Stimulated activated CD8-positive, alpha-beta memory T cell treated with anti-CD3 and anti-CD28 coated beads, Interleukin-7, amount 100 ng/mL, for 48 hours (primary cell): ENCODE measurements around the gene CFAP97D2.
"Not testable (repeated sequence)": the region's sequence is repeated elsewhere in the genome, so short reads cannot be mapped to it uniquely, and the experiment has no call there.

ENCODE experiments used
- DNase-seq, 2 donors: peaks; one replicate each; pipeline ENCODE4 v3.0.0-alpha.2; 2020; ENCODE audit warnings: low read depth in 1 of 2; ENCODE audit errors: extremely low read depth in 1 of 2

The CFAP97D2 gene

DNA sequence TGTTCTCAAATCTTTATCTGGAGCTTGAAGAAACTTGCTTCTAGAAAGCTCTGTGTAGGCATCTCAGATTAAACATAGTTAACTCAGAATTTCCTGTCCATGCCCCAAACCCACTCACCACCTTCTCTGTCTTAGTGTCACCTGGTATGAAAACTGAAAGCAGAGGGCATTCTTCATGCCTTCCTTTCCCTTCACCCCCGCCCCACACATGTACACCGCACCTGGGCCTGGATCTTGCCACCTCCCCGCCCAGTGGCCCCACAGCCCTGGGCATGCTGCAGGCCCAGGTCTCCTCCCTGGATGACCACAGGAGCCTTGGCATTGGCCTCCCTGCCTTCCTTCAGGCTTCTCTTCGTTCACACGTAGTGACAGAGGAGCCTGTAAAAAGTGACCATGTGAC is 15.8 kb downstream of the CFAP97D2 start:
- DNase-seq: no peak

DNA sequence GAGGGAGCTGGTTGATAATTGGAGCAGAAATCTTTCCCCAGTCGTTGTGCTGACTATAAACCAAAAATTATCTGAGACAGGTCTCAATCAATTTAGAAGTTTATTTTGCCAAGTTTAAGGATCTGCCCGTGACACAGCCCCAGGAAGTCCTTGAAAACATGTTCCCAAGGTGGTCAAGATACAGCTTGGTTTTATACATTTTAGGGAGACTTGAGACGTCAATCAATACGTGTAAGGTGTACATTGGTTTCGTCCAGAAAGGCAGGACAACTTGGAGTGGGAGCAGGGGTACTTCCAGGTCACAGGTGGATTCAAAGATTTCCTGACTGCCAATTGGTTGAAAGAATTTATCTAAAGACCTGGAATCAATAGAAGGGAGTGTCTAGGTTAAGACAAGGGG is 17.6 kb downstream of the CFAP97D2 start:
- no peak for DNase-seq

DNA sequence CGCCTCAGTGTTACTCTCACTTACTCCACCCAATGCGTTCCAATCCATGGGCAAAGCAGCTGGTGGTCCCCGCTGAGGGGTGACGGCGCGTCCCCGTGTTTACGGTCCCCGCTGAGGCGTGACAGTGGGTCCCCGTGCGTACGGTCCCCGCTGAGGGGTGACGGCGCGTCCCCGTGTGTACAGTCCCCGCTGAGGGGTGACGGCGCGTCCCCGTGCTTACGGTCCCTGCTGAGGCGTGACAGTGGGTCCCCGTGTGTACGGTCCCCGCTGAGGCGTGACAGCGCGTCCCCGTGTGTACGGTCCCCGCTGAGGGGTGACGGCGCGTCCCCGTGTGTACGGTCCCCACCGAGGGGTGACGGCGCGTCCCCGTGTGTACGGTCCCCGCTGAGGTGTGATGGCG is 19.5 kb downstream of the CFAP97D2 start:
- DNase-seq: no peak

DNA sequence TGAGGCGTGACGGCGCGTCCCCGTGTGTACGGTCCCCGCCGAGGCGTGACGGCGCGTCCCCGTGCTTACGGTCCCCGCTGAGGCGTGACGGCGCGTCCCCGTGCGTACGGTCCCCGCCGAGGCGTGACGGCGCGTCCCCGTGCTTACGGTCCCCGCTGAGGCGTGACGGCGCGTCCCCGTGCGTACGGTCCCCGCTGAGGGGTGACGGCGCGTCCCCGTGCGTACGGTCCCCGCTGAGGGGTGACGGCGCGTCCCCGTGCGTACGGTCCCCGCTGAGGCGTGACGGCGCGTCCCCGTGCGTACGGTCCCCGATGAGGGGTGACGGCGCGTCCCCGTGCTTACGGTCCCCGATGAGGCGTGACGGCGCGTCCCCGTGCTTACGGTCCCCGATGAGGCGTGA is 20.5 kb downstream of the CFAP97D2 start:
- not testable (repeated sequence) for DNase-seq

DNA sequence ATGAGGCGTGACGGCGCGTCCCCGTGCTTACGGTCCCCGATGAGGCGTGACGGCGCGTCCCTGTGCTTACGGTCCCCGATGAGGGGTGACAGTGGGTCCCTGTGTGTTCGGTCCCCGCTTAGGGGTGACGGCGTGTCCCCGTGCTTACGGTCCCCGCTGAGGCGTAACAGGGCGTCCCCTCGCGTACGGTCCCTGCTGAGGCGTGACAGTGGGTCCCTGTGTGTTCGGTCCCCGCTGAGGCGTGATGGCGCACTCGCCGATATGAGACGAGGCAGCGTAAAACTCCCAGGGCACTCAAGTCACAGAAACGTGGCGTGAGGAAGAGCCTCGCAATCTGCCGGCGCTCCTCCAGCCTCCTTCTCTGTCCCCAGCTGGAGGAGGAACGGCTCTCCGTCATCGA is 20.9 kb downstream of the CFAP97D2 start:
- no peak for DNase-seq

DNA sequence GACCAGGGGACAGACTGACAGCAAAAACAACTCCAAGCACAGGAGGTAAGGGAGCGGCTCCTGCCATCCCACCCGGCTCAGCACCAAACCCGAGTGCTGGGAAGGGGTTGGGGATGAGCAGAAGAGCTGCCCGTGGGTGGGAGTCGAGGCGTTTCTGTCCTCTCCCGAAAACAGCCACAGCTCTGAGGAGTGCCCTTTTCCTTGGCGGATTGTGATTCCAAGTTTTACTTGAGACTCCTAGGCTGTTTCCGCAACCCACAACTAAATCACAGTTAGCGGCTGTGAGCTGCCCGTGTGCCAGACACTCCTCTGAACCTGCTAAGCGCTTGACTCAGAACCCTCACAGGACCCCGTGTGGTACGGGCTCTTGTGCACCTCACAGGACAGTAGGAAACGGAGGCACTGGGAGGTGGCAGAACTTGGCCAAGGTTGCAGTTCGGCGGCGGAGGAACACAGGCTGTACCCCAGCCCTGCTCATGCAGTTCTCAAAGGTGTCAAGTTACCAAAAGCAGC is 21.4 kb downstream of the CFAP97D2 start:
- DNase-seq: no peak

DNA sequence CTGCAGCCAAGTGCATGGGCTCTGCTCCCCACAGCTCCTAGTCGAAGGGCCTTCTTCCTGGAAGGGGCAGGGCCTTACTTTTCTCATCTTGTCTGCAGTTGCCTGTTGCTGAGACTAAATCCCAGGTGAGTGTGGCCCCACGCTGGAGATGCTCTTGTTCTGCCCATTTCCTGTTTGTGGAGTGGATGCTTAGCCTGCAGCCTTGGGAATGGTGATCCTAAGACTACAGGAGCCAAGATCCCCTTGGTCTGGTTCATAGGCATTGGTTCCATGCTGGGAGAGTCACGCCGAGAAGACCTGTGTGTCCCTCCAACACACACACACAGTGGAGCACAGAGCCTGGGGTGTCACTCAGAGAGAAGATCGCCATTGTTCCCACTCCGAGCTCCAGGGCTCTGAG is 23.5 kb downstream of the CFAP97D2 start:
- DNase-seq: no peak

DNA sequence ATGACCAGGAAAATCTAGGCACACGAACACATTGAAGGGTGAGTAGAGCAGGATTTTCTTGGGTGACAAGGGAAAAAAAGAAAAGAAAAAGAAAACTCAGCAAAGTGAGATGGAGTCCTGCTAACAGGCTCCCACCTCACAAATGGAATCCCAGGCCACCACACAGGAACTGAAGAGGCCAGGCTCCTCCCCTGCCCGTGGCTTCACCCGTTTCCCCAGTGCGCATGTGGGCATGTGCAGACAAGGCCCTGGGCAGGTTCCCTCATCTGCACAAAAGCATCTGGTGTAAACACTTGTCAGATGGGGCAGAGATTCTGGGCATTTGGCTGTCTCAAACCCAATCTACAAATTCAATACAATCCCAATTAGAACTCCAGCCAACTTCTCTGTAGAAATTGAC is 24.5 kb downstream of the CFAP97D2 start:
- DNase-seq: no peak

DNA sequence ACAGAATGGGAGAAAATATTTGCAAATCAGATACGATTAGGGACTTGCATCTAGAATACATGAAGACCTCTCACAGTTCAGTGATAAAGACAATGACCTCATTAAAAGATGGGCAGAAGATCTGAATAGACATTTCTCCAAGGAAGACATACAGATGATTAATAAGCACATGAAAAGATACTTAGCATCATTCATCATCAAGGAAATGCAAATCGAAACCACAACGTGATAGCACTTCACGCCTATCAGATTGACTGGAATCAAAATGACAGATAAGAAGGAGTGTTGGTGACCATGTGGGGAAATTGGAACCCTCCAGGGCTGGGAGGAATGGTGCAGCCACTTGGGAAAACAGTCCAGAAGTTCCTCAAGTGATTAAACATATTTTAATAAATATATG is 25.8 kb downstream of the CFAP97D2 start:
- no peak for DNase-seq

DNA sequence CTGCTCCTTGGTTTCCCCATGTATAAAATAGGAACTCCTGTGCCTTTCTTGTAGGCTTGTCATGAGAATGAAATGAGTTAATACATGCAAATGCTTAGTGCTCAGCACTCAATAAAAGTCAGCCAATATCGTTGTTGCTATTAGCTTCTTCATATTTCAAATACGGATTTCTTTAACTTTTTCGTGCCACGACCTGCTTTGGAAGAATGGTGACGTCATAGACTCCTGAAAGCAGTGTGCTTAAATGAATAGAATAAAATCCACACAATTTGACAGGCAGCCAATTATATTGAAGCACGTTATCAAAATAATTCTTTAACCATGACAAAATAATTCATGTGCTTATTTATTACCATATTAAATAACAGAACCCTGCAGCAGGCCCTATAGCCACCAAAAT is 29.1 kb downstream of the CFAP97D2 start:
- no peak for DNase-seq

DNA sequence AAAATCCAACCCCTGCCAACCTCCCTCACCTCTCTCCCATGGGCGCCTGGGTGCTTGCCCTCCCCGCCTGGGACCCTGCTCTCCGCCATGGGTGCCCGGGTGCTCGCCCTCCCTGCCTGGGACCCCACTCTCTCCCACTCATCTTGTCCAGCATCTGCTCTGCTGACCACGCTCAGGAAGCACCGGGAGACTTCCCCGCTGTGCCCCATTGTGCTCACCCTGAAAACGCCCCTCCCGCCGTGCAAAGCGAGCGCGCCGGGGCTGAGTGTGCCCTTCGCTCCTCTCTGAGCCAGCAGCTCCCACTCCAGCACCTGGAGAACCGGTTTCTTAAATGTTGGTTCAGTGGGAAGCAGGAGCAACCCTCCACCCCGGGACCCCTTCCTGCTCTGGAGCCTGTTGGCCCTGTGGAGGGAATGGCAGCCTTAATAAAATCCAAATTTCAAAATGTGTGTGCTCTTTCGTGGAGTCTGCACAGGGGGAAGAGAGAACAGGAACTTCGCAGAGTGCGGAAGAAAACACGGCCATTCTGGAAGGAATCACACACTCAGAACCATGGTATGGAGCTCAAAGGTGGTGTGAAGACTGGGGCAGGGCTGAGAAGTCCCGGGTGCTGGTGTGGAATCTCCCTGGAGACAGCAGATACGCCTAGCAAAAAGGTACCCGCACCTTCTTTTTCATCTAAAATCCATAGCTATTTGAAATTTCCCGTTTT is 32.5 kb downstream of the CFAP97D2 start:
- no peak for DNase-seq

DNA sequence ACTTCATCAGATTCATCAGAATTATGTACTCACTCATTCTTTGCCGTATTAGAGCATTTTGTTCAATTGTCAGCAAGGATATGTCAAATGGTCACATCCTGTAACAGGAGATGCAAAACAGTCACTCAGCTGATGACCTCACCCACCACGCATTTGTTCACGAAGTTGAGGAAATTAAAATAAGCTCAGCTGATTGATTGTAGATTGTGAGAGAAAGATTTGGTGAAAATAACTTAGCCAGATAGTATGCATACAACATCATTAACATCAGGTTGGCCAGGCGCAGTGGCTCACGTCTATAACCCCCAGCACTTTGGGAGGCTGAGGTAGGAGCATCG is 33.1 kb downstream of the CFAP97D2 start:
- DNase-seq: no peak

DNA sequence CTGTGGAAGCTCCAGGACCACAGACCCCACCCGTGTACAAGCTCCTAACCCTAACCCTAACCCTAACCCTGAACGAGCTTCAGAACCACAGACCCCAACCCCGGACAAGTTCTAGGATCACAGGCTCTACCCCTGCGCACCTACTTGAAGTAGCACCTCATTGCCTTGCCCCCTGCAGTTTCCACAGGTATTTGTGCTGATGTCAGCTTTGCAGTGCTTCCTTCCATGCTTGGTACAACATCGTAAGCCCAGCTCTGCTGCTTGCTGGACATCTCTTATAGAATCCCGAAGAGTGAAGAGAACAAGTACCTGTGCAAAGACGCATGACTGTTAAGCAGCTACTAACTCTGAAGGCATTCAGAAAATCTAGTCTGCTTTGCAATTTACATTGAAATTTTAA is 34.9 kb downstream of the CFAP97D2 start:
- no peak for DNase-seq

DNA sequence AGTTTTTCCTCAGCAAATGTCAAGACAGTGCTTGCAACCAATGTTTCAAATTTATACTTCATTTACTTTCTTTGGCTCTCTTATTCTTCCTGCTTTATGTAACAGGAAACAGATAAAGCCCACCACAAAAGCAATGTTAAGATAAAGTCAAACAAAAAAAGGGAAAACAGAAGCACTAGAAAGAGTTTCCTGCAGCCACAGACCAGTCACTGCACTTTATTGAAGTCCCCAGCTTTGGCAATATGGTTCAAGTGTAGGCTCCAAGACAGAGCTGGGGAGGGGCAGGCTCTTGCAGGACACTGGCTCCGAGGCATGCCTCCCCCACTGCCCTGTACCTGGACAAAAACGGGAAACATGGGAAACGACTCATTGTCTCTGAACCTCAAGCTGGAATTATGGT is 40.3 kb downstream of the CFAP97D2 start:
- DNase-seq: no peak

DNA sequence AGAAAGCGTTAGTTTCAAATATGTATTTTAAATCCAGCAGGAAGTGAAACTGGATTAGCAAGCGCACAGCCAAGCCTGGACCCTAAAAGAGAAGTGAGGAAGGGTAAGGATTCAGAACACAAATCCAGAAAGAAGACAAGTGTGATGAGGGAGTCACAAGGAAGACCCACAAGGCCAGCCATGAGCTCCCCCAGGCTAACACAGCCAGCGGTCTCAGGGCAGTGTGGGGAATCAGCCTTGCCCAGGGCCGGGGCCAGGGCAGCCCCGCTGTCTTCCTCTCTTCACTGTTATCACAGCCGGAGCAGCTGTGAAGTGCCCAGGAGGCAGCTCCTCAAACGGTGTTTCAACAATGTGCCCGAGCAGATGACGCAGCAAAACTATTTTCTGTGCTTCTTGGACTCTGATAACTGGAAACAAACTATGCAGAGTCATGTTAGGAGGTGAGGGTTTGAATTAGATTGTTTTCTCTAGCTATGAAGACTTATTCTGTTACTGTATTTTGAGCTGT is 43.5 kb downstream of the CFAP97D2 start:
- no peak for DNase-seq

DNA sequence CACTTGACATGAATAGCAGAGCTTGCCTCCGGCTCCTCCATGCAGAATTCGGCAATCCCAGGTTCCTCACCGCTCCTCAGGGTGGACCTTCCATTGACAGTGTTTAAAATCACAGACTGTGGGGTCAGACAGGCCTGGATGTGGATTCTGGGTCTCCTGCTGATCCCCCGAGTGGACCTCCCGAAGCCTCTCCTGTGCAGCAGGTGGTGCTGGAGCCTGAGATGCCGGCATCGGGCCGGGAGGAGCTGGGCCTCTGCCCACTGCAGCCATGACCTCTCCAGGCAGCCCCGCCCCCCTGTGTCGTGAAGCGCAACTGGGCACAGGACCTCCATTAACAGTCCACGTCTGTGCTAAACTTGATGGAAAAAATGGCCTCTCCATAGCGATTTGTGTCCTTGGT is 45.1 kb downstream of the CFAP97D2 start:
- DNase-seq: no peak

DNA sequence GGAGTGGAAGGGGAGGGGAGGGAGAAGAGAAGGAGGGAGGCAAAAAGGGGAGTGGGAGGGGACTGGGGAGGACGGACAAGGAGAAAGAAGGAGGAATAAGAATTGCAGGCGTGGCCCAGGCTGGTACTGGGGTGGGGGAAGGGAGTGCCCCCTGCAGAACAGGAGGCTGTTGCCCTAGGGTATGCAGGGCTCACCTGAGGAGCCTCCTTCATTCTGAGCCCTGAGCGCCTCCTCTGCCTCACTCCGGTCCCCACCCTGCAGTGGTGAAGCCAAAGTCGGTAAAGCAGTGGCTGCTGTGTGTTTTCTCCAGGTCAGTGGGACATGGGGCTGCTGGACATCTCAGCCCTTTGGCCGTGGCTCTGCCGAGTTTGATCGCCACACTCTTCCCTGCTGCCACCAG is 46.6 kb downstream of the CFAP97D2 start:
- no peak for DNase-seq

DNA sequence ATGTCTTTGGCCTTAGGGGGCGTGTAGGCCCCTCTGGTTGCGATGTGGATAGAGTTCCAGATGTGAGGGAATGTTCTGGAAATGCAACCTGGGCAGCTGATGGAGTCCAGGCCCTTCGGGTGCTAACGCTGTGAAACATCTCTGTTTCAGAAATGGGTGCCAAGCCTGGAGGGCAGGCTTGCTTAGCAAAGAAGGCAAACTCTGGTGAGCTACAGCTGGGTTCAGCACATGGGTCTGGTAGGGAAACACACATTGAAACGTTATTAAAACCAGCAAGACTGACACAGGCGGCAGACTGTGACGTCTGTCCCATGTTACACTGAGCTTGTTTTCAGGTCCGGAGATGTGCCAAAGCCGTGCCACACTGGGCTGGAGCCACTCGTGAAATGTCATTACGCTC is 47.0 kb downstream of the CFAP97D2 start:
- no peak for DNase-seq

DNA sequence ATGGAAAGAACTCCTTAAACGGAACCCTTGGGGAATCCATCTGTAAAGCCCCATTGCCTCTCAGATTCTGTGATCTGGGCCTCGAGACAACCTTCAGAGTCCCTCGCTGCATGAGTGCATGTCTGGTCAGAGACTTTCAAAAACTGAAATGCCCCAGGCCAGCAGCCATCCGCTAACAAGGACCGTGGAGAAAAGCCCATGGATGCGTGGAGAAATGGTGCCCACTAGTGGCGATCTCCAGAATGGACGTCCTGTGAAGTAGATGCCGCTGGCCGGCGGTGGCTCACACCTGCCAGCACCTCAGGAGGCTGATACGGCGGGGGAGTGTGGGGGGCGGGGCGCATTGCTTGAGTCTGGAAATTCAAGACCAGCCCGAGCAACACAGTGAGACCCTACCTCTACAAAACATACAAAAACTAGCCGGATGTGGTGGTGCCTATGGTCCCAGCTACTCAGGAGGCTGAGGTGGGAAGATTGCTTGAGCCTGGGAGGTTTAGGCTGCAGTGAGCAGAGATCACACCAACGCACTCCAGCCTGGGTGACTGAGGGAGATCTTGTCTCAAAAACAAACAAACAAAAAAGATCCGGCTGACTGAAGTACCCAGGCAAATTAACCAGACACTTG is 47.8 kb downstream of the CFAP97D2 start:
- DNase-seq: peak; percentile 59 to 74

DNA sequence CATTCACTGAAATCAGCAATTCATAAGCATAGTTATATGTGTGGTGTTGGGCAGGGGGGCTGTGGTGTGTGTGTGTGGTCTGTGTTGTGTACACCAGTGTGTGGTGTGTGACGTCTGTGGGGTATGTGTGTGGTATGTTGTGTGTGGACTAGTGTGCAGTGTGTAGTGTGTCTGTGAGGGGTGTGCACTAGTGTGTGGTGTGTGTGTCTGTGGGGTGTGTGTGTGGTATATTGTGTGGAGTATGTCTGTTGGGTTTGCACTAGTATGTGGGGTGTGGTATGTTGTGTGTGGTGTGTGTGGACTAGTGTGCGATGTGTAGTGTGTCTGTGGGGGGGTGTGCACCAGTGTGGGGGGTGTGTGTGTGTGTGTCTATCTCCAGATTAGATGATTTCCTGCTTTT is 48.5 kb downstream of the CFAP97D2 start:
- no peak for DNase-seq

DNA sequence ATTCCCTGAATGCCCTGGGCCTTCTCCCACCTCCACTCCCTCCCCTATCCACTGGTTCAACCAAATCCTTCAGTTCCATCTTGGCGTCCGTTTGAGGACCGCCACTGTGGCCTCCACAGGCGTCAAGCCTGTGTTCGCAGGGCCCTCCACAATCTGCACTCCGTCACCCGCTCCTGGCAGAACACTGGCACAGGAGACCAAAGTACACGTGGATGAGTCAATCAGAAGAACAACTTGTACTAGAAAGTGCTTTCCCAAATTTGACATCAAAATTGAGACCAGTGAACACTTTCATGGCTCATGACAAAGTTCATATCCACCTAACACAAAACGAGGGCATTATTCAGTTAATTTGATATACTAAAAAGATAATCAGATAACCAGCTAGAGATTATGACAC is 49.1 kb downstream of the CFAP97D2 start:
- no peak for DNase-seq

DNA sequence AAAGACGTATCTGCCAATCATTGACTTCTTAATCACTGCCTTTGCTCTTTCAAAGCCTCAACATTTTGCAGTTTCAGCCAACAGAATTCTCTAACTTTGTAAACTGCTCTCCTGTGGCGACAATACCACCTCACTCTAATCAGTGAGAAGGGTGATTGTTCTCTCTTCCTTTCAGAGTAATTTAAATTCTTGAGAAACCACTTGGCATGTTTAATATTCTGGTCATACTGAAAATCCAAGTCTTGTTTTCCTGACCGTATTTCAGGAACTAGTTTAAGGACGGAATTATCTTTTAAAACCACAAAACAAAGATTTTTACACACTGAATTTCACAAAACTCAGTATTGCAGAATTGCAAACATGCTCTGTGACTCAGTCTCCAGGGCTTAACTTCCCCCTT is 50.4 kb downstream of the CFAP97D2 start:
- no peak for DNase-seq

DNA sequence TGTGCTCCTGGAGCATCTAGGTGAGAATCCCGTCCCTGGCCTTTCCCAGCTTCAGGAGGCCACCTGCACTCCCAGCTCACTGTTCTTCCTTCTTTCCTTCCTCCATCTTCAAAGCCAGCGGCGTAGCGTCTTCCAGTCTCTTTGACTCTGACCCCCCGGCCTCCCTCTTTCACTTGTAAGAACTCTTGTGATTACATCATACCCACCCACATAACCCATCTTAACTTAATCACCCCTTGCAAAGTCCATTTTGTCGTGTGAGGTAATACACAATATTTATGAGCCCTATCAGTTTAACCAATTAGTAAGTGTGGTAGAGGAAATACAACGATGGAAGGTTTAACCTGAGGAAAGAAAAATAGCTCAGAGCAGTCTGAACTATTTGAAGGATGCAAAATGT is 51.1 kb downstream of the CFAP97D2 start:
- DNase-seq: no peak
